ENCODE results near the gene NR6A1. TPM values are rescaled to one million over a fixed set of nuclear protein-coding genes. Genes with fewer than 3 reads are reported as not detected.

Gene NR6A1
- total RNA-seq, 1 donor from 2014 or later = 302 TPM

- H2AFZ ChIP-seq (replicated peaks) = no peak overlapping the region
- no peak for DNase-seq (ENCODE audit: low spot score)
- peaks cover 68% of the 10 kb centered on the region for H4K20me1 ChIP-seq (ENCODE audit: low read depth)
- H3K4me1 Mint-ChIP-seq = peaks cover 3% of the 10 kb centered on the region
- peaks cover 23% of the 10 kb centered on the region for H3K36me3 Mint-ChIP-seq
- no peaks in the 10 kb centered on the region for H3K9me3 ChIP-seq (ENCODE audit: low read depth)
- H3K4me3 ChIP-seq = no peak overlapping the region
- H3F3A ChIP-seq (ENCODE audit: low read depth) = peaks cover 4% of the 10 kb centered on the region
- H3K27ac ChIP-seq = no peak overlapping the region
- peaks cover 95% of the 10 kb centered on the region for H3K79me2 ChIP-seq (ENCODE audit: low read depth)
- H3K27me3 ChIP-seq = no peaks in the 10 kb centered on the region
- no peaks in the 10 kb centered on the region for H3K27me3 Mint-ChIP-seq (ENCODE audit: insufficient read depth, low read depth)
- no peak overlapping the region for H3K4me3 Mint-ChIP-seq
- H3K4me2 ChIP-seq = no peak overlapping the region
- H3K36me3 ChIP-seq = no peaks in the 10 kb centered on the region
- TF ChIP-seq, protein P1, sequence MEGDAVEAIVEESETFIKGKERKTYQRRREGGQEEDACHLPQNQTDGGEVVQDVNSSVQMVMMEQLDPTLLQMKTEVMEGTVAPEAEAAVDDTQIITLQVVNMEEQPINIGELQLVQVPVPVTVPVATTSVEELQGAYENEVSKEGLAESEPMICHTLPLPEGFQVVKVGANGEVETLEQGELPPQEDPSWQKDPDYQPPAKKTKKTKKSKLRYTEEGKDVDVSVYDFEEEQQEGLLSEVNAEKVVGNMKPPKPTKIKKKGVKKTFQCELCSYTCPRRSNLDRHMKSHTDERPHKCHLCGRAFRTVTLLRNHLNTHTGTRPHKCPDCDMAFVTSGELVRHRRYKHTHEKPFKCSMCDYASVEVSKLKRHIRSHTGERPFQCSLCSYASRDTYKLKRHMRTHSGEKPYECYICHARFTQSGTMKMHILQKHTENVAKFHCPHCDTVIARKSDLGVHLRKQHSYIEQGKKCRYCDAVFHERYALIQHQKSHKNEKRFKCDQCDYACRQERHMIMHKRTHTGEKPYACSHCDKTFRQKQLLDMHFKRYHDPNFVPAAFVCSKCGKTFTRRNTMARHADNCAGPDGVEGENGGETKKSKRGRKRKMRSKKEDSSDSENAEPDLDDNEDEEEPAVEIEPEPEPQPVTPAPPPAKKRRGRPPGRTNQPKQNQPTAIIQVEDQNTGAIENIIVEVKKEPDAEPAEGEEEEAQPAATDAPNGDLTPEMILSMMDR (IDR thresholded peaks at IDR 0.05) = no peak
- TF ChIP-seq EZH2 (IDR thresholded peaks at IDR 0.05) = no peak
- no peak for TF ChIP-seq EZH2phosphoT487 (IDR thresholded peaks at IDR 0.05)
- H3K9ac ChIP-seq = no peak overlapping the region
- no peak overlapping the region for H3K27ac Mint-ChIP-seq
- H3K9me3 Mint-ChIP-seq = no peaks in the 10 kb centered on the region
- no peaks in the 10 kb centered on the region for H3K4me1 ChIP-seq
These were observed 88.1 kb downstream of the NR6A1 start for GRCh38 chr9:124683043-124683442.

GRCh38 chr9:124680714-124681390 lies 90.3 kb downstream of the NR6A1 start:
- no peak overlapping the region for H3K4me3 Mint-ChIP-seq

GRCh38 chr9:124680049-124680448 lies 91.1 kb downstream of the NR6A1 start:
- Mint-ChIP-seq H3K36me3 (peaks cover 21% of the 10 kb centered on the region), H3K4me3 (no peak overlapping the region), H3K4me1 (peaks cover 5% of the 10 kb centered on the region), H3K9me3 (no peaks in the 10 kb centered on the region), H3K27ac (no peak overlapping the region), H3K27me3 (ENCODE audit: insufficient read depth, low read depth) (no peaks in the 10 kb centered on the region)
- H3K27ac ChIP-seq = no peak overlapping the region
- no peak overlapping the region for H3K9ac ChIP-seq
- H3F3A ChIP-seq (ENCODE audit: low read depth) = peaks cover 4% of the 10 kb centered on the region
- no peaks in the 10 kb centered on the region for H3K27me3 ChIP-seq
- H3K4me2 ChIP-seq = no peak overlapping the region
- H3K4me3 ChIP-seq = no peak overlapping the region
- H3K36me3 ChIP-seq = no peaks in the 10 kb centered on the region
- H4K20me1 ChIP-seq (ENCODE audit: low read depth) = peaks cover 74% of the 10 kb centered on the region
- H3K9me3 ChIP-seq (ENCODE audit: low read depth) = no peaks in the 10 kb centered on the region
- TF ChIP-seq EZH2 (IDR thresholded peaks at IDR 0.05) (no peak), EZH2phosphoT487 (IDR thresholded peaks at IDR 0.05) (no peak)
- TF ChIP-seq, protein P1 (IDR thresholded peaks at IDR 0.05) = no peak
- H3K79me2 ChIP-seq (ENCODE audit: low read depth) = peaks cover 98% of the 10 kb centered on the region
- H2AFZ ChIP-seq (replicated peaks) = no peak overlapping the region
- H3K4me1 ChIP-seq = no peaks in the 10 kb centered on the region
- no peak for DNase-seq (ENCODE audit: low spot score)

More at GRCh38 chr9:124680714-124681390, 90.3 kb downstream of the NR6A1 start:
- H4K20me1 ChIP-seq (ENCODE audit: low read depth) = peaks cover 74% of the 10 kb centered on the region
- Mint-ChIP-seq H3K4me1 (peaks cover 5% of the 10 kb centered on the region), H3K36me3 (peaks cover 20% of the 10 kb centered on the region), H3K27ac (no peak overlapping the region), H3K27me3 (ENCODE audit: insufficient read depth, low read depth) (no peaks in the 10 kb centered on the region), H3K9me3 (no peaks in the 10 kb centered on the region)
- H3K27me3 ChIP-seq = no peaks in the 10 kb centered on the region
- H3K4me1 ChIP-seq = no peaks in the 10 kb centered on the region
- H3K27ac ChIP-seq = no peak overlapping the region
- H3K79me2 ChIP-seq (ENCODE audit: low read depth) = peaks cover 98% of the 10 kb centered on the region
- no peak for DNase-seq (ENCODE audit: low spot score)
- no peak overlapping the region for H3K4me3 ChIP-seq
- H3K9me3 ChIP-seq (ENCODE audit: low read depth) = no peaks in the 10 kb centered on the region
- peaks cover 4% of the 10 kb centered on the region for H3F3A ChIP-seq (ENCODE audit: low read depth)
- no peaks in the 10 kb centered on the region for H3K36me3 ChIP-seq
- no peak overlapping the region for H2AFZ ChIP-seq (replicated peaks)
- no peak overlapping the region for H3K4me2 ChIP-seq
- H3K9ac ChIP-seq = no peak overlapping the region
- TF ChIP-seq EZH2 (IDR thresholded peaks at IDR 0.05) (no peak), EZH2phosphoT487 (IDR thresholded peaks at IDR 0.05) (no peak)
- TF ChIP-seq, protein P1 (IDR thresholded peaks at IDR 0.05) = no peak

Data from neural progenitor cell (in vitro differentiated cells).